Adrenal gland (tissue), 12 donors: Measurements from ENCODE around the gene MUSTN1. TPM values are rescaled to one million over a fixed set of nuclear protein-coding genes. Genes with fewer than 3 reads are reported as not detected.

Experiments used
- DNase-seq, 7 donors: peaks; one replicate each; pipeline ENCODE4 v3.0.0-alpha.2; 2019 to 2020
- H3K27ac ChIP-seq, 5 donors: fragments of 200-600 bp; sonication (generic) in 4 of 5; 1 replicate in 3 of 5; 2 replicates in 2 of 5; pipeline versions ENCODE4 v1.5.1 to v1.8.0; 2016 to 2020; ENCODE audit warnings: mild to moderate bottlenecking in 1 of 5
- H3K27me3 ChIP-seq: fragments of 200-600 bp; 2 replicates; pipeline ENCODE4 v1.8.0; 2021
- H3K36me3 ChIP-seq, 2 donors: fragments of 200-600 bp; replicated peaks in 1 of 2; 1 replicate in 1 of 2; 2 replicates in 1 of 2; pipeline versions ENCODE4 v1.5.1 to v1.8.0; 2018 to 2022
- H3K4me1 ChIP-seq, 2 donors: fragments of 200-600 bp; replicated peaks in 1 of 2; 1 replicate in 1 of 2; 2 replicates in 1 of 2; pipeline versions ENCODE4 v1.5.1 to v1.8.0; 2018 to 2021
- H3K4me3 ChIP-seq, 4 donors: fragments of 200-600 bp; sonication (generic) in 3 of 4; one replicate each; pipeline ENCODE4 v1.5.1; 2016 to 2018
- H3K9me3 ChIP-seq, 3 donors: fragments of 200-600 bp; sonication (generic) in 1 of 3; replicated peaks in 1 of 3; 1 replicate in 2 of 3; 2 replicates in 1 of 3; pipeline versions ENCODE4 v1.5.1 to v1.8.0; 2016 to 2021
- POLR2A ChIP-seq, 2 donors: fragments of 450-650 bp; IDR thresholded peaks; one replicate each; pipeline ENCODE4 v1.6.1; 2017; ENCODE audit warnings: antibody characterized with exemption in 2 of 2, mild to moderate bottlenecking in 2 of 2, moderate library complexity in 1 of 2
- WGBS, 4 donors: extraction: QIAGEN DNeasy Blood & Tissue Kit in 2 of 4; methylation state at CpG; one replicate each; pipeline versions ENCODE4 v1.1.5 to v1.1.7; 2013 to 2017; 5-methylcytosine and 5-hydroxymethylcytosine counted together
- intact Hi-C, 2 donors: fragments of 100-400 bp; cut with DNase I; formaldehyde crosslinking; loops; one replicate each; pipeline versions ENCODE4 v1.14.1 to v1.15.0; 2022 to 2023
- polyA plus RNA-seq, 3 donors: library from polyadenylated mRNA; stranded (reverse); fragments of 200-250 nt in 2 of 3; fragments of 350-450 nt in 1 of 3; fragmentation: Illumina TruSeq in 1 of 3; extraction: RNeasy Lipid Tissue Mini Kit (QIAGEN cat#74804) in 1 of 3; gene quantifications; one replicate each; pipeline ENCODE4 v1.2.3, GENCODE V29; 2013 to 2014
- total RNA-seq, 9 donors: library from RNA; depleted of rRNA in 4 of 9; stranded (reverse); fragments of >200 nt in 4 of 9; fragments of 120-200 nt in 1 of 9; fragmentation: NEBNext Ultra II Directional in 1 of 9; extraction: Animal tissue kit (Norgen Biotek cat#: 25700) in 1 of 9; gene quantifications; one replicate each; pipeline versions ENCODE4 v1.1.0 to v1.2.4, GENCODE V29; 2013 to 2023
- TF ChIP-seq, protein P1 (sequence below), 6 experiments: fragments of 450-650 bp in 4 of 6; fragments of 200-600 bp in 2 of 6; sonication (generic) in 1 of 6; IDR thresholded peaks; 1 replicate in 5 of 6; 2 replicates in 1 of 6; pipeline versions ENCODE4 v1.5.1 to v1.8.0; 2016 to 2021; ENCODE audit warnings: antibody characterized with exemption in 6 of 6, mild to moderate bottlenecking in 2 of 6, moderate library complexity in 1 of 6
- donor health status: healthy with polysubstance abuse.
- donor health status: Bipolar disorder and iron deficiency.
- donor health status: DM: yes; HTN: yes; CAD: no.
- donor health status: DM: no; HTN: no; CAD: no.
- donor health status: DM: no; HTN: no; CAD: no.
- donor health status: DM: yes; HTN: yes; CAD: no.

MUSTN1 gene
- total and polyA plus RNA-seq, 12 donors, result 0.50 to 128 (median 2.2) TPM; not detected in 4

DNA sequence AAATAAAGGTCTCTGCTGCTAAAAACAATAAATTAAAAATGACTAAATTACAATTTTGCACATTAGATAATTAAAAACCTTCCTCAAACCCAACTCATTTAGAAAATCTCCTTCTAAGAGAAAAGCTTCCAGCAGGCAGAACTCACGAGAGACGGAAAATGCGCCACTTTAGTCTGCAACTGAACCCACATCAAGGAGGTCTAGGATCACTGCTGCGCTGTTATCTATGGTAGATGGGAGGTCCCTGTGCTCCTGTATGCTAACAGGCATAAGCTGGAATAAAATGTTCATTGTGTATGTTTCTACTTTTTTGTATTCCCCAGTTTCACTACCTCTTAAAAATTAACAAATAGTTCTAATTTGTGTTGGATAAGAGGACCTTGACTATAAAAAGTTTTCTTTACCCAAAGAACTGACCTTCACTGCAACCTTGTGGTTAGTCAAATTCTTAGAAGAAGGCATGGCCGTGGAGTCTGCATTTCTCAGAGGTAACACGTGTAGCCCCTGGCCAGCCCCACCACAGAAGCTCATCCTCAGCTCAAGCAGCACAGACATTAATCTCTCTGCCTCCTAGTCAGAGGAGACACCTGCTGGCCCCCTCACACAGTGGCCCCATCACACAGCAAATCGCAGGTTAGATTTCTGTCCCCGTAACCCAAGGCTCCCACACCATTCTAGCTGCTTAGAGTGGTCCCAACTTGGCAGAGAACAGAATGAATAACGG, 40.2 kb upstream of the MUSTN1 start:
- H3K27me3 ChIP-seq, result no peaks in the 10 kb centered on the region
- TF ChIP-seq, protein P1, sequence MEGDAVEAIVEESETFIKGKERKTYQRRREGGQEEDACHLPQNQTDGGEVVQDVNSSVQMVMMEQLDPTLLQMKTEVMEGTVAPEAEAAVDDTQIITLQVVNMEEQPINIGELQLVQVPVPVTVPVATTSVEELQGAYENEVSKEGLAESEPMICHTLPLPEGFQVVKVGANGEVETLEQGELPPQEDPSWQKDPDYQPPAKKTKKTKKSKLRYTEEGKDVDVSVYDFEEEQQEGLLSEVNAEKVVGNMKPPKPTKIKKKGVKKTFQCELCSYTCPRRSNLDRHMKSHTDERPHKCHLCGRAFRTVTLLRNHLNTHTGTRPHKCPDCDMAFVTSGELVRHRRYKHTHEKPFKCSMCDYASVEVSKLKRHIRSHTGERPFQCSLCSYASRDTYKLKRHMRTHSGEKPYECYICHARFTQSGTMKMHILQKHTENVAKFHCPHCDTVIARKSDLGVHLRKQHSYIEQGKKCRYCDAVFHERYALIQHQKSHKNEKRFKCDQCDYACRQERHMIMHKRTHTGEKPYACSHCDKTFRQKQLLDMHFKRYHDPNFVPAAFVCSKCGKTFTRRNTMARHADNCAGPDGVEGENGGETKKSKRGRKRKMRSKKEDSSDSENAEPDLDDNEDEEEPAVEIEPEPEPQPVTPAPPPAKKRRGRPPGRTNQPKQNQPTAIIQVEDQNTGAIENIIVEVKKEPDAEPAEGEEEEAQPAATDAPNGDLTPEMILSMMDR (IDR thresholded peaks at IDR 0.05), result no peak
- TF ChIP-seq POLR2A (IDR thresholded peaks at IDR 0.05), result no peak
- peaks cover 5 to 15% of the 10 kb centered on the region in 2 donors for H3K4me1 ChIP-seq
- no peak overlapping the region for H3K27ac ChIP-seq
- H3K9me3 ChIP-seq, result no peaks in the 10 kb centered on the region
- intact Hi-C loops, result no loop called here
- 65 to 76% (median 67%) methylated on average over 9 of the region's 9 CpGs for WGBS, 4 donors
- no peak overlapping the region for H3K4me3 ChIP-seq
- no peak for DNase-seq
- H3K36me3 ChIP-seq, result no peaks in the 10 kb centered on the region

GRCh38 chr3:52874160-52874701, 39.4 kb upstream of the MUSTN1 start:
- no peak for TF ChIP-seq POLR2A (IDR thresholded peaks at IDR 0.05)
- TF ChIP-seq, protein P1 (IDR thresholded peaks at IDR 0.05), result no peak
- WGBS, 4 donors, result 83 to 88% (median 87%) methylated on average over 5 of the region's 5 CpGs
- Histone ChIP-seq H3K4me1 (peaks cover 5 to 15% of the 10 kb centered on the region in 2 donors), H3K27ac (no peak overlapping the region), H3K36me3 (no peaks in the 10 kb centered on the region), H3K4me3 (no peak overlapping the region), H3K27me3 (no peaks in the 10 kb centered on the region), H3K9me3 (no peaks in the 10 kb centered on the region)
- DNase-seq, result no peak
- intact Hi-C loops, result no loop called here

GRCh38 chr3:52873433-52874159, 38.8 kb upstream of the MUSTN1 start:
- H3K4me3 ChIP-seq, result no peak overlapping the region
- 76 to 82% (median 78%) methylated on average over 6 to 8 of the region's 8 CpGs for WGBS, 4 donors
- intact Hi-C loops, result no loop called here
- H3K9me3 ChIP-seq, result no peaks in the 10 kb centered on the region
- H3K27ac ChIP-seq, result no peak overlapping the region
- no peaks in the 10 kb centered on the region for H3K36me3 ChIP-seq
- peaks cover 5 to 15% of the 10 kb centered on the region in 2 donors for H3K4me1 ChIP-seq
- H3K27me3 ChIP-seq, result no peaks in the 10 kb centered on the region
- DNase-seq, result no peak
- TF ChIP-seq POLR2A (IDR thresholded peaks at IDR 0.05), result no peak
- TF ChIP-seq, protein P1 (IDR thresholded peaks at IDR 0.05), result no peak

DNA sequence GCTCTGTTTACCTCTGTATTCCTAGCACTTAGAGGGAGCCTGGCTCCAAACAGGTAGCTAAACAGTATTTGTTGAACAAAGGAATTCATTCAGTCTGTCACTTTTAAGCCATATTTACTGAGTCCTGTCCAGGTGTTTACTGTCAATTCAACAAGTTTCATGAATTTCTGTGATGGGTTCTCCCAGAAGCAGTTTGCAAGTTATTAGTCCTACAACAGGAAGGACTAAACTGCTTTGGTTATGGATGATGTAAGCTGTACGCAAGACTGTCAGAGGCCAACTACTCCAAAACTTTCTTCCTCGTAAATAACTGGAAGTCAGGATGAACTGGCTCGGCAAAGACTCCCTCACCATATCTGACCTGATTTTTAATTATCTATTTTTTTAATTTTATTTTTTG, 37.4 kb upstream of the MUSTN1 start:
- Histone ChIP-seq H3K27me3 (no peaks in the 10 kb centered on the region), H3K27ac (no peak overlapping the region), H3K4me1 (peaks cover 5 to 15% of the 10 kb centered on the region in 2 donors), H3K9me3 (no peaks in the 10 kb centered on the region), H3K36me3 (no peaks in the 10 kb centered on the region), H3K4me3 (no peak overlapping the region)
- 87 to 93% (median 90%) methylated on average over 3 of the region's 3 CpGs for WGBS, 4 donors
- DNase-seq, result no peak
- TF ChIP-seq POLR2A (IDR thresholded peaks at IDR 0.05), result no peak
- TF ChIP-seq, protein P1 (IDR thresholded peaks at IDR 0.05), result no peak
- intact Hi-C loops, result no loop called here
